SK-N-SH treated with all-trans-retinoic acid at 6 μM for 48 hours (cell line): ENCODE measurements around the gene ME1.

Experiments
- ARNTL ChIP-seq: fragments of 450-650 bp; formaldehyde crosslinking; IDR thresholded peaks from 2 replicates; pipeline ENCODE4 v1.5.0; 2020; ENCODE audit warnings: low read depth, mild to moderate bottlenecking, moderate library complexity, borderline replicate concordance
- BACH2 ChIP-seq: fragments of 250-450 bp; sonication (Bioruptor Pico); IDR thresholded peaks from 2 replicates; pipeline ENCODE4 v1.9.0; 2021; ENCODE audit warnings: mild to moderate bottlenecking, borderline replicate concordance
- ISL1 ChIP-seq: fragments of 250-450 bp; sonication (Bioruptor Pico); IDR thresholded peaks from 2 replicates; pipeline ENCODE4 v2.1.2; 2022; ENCODE audit warnings: mild to moderate bottlenecking, moderate library complexity
- OSR1 ChIP-seq: fragments of 250-450 bp; sonication (Bioruptor Pico); IDR thresholded peaks from 2 replicates; pipeline ENCODE4 v1.8.0; 2022; ENCODE audit warnings: moderate library complexity, mild to moderate bottlenecking, inconsistent platforms
- PATZ1 ChIP-seq: fragments of 250-450 bp; sonication (Bioruptor Pico); IDR thresholded peaks from 2 replicates; pipeline ENCODE4 v1.8.0; 2020; ENCODE audit warnings: mild to moderate bottlenecking, moderate library complexity, borderline replicate concordance
- PPARA ChIP-seq: fragments of 250-450 bp; sonication (Bioruptor Pico); IDR thresholded peaks from 2 replicates; pipeline ENCODE4 v1.5.0; 2020; ENCODE audit warnings: mild to moderate bottlenecking, borderline replicate concordance
- TOX ChIP-seq: fragments of 250-450 bp; sonication (Bioruptor Pico); IDR thresholded peaks from 2 replicates; pipeline ENCODE4 v1.8.0; 2021; ENCODE audit warnings: mild to moderate bottlenecking, moderate library complexity, borderline replicate concordance
- ZC3H10 ChIP-seq: fragments of 250-450 bp; sonication (Bioruptor Pico); IDR thresholded peaks from 2 replicates; pipeline ENCODE4 v1.5.1; 2021; ENCODE audit warnings: mild to moderate bottlenecking, moderate library complexity
- ZFP3 ChIP-seq: fragments of 250-450 bp; sonication (Bioruptor Pico); IDR thresholded peaks from 2 replicates; pipeline ENCODE4 v1.5.0; 2020; ENCODE audit warnings: mild to moderate bottlenecking, moderate library complexity
- ZFP30 ChIP-seq: fragments of 450-650 bp; formaldehyde crosslinking; IDR thresholded peaks from 2 replicates; pipeline ENCODE4 v1.5.0; 2022; ENCODE audit warnings: mild to moderate bottlenecking, moderate library complexity

- no peak for TF ChIP-seq ZFP30
- TF ChIP-seq TOX (CRISPR knock-in tag): no peak
- TF ChIP-seq PPARA (CRISPR knock-in tag): no peak
- TF ChIP-seq BACH2: no peak
- TF ChIP-seq ARNTL: no peak
- no peak for TF ChIP-seq OSR1 (CRISPR knock-in tag)
- no peak for TF ChIP-seq ZC3H10
- no peak for TF ChIP-seq ZFP3 (CRISPR knock-in tag)
- no peak for TF ChIP-seq PATZ1 (CRISPR knock-in tag)
- no peak for TF ChIP-seq ISL1 (CRISPR knock-in tag)
These were observed 35.5 kb upstream of the ME1 start for GRCh38 chr6:83466328-83466727.
